ENCODE results near the gene SORCS2. TPM values are rescaled to one million over a fixed set of nuclear protein-coding genes. Genes with fewer than 3 reads are reported as not detected.

The SORCS2 gene
- total RNA-seq, 1 donor from 2014 or later: 13.4 TPM

DNA sequence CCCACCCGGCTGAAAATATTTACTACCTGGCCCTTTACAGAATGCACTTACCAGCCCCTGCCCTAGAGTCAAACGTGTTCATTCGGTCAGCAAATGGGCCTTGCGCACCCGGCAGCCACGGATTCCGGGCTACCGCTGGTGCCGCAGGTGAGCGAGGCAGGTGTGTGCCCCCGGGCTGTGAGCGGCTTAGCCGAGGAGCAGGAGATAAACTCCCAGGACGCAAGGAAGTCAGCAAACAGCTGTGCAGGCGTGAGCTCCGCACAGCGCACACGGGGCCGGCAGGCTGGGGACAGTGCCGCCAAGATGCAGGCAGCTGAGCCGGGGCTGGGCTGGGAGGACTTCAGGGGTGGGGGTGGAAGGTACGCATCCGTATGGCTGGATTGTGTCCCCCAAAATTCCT, 453.6 kb downstream of the SORCS2 start:
- TF ChIP-seq, protein P1, sequence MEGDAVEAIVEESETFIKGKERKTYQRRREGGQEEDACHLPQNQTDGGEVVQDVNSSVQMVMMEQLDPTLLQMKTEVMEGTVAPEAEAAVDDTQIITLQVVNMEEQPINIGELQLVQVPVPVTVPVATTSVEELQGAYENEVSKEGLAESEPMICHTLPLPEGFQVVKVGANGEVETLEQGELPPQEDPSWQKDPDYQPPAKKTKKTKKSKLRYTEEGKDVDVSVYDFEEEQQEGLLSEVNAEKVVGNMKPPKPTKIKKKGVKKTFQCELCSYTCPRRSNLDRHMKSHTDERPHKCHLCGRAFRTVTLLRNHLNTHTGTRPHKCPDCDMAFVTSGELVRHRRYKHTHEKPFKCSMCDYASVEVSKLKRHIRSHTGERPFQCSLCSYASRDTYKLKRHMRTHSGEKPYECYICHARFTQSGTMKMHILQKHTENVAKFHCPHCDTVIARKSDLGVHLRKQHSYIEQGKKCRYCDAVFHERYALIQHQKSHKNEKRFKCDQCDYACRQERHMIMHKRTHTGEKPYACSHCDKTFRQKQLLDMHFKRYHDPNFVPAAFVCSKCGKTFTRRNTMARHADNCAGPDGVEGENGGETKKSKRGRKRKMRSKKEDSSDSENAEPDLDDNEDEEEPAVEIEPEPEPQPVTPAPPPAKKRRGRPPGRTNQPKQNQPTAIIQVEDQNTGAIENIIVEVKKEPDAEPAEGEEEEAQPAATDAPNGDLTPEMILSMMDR (conservative IDR thresholded peaks at IDR 0.05): no peak
- no peak overlapping the region for H3K27ac Mint-ChIP-seq
- no peaks in the 10 kb centered on the region for H3K36me3 Mint-ChIP-seq
- H3K27me3 Mint-ChIP-seq: peaks cover 3% of the 10 kb centered on the region
- DNase-seq (ENCODE audit: extremely low spot score, unreplicated experiment): no peak
- H3K4me3 Mint-ChIP-seq: no peak overlapping the region
- no peaks in the 10 kb centered on the region for H3K9me3 Mint-ChIP-seq
- peaks cover 24% of the 10 kb centered on the region for H3K4me1 Mint-ChIP-seq (ENCODE audit: unreplicated experiment)

DNA sequence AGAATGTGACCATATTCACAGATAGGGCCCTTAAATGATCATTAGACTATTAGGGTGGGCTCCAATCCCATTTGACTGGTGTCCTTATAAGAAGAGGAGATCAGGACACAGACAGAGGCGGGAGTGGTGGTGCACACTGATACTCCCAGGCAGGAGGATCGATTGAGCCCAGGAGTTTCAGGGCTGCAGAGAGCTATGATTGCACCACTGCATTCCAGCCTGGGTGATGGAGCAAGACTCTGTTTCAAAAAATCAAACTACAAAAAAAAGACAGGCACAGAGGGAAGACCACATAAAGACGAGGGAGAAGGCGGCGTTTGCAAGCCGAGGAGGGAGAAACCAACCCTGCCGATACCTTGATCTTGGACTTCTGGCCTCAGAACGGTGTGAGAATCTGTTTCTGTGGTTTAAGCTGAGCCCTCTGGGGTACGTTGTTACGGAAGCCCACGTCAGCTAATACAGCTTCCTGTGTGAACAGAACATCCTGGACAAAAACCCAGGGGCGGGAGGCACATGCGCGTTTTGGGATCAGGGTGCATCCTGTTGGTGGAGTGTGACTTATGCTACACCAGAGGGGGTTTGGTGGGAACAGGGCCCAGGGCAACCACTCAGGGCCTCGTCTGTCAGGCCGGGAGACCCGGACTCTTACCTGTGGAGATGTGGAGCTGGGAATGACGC, 454.2 kb downstream of the SORCS2 start:
- H3K27ac Mint-ChIP-seq: no peak overlapping the region
- H3K36me3 Mint-ChIP-seq: no peaks in the 10 kb centered on the region
- H3K4me1 Mint-ChIP-seq (ENCODE audit: unreplicated experiment): peaks cover 29% of the 10 kb centered on the region
- no peaks in the 10 kb centered on the region for H3K9me3 Mint-ChIP-seq
- H3K27me3 Mint-ChIP-seq: peaks cover 3% of the 10 kb centered on the region
- H3K4me3 Mint-ChIP-seq: no peak overlapping the region
- no peak for DNase-seq (ENCODE audit: extremely low spot score, unreplicated experiment)
- TF ChIP-seq, protein P1 (conservative IDR thresholded peaks at IDR 0.05): no peak

DNA sequence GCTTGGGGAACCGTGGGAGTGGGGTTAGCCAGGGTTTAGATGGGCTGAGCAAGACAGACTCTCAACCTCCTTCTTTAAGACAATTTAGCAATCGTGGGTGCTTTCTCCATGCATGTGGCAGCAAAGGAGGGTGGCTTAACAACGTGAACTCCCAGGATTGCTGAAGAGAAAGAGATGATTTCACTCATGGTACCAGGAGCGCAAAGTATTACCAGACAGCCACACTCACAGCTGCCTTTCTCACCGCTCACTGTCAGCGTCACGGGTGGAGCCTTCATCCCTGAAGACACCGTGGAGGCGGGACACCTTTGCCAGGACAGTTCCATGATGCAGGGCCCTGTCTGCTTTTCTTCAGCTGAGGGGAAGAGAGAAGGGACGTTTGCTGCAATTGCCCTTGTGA, 454.8 kb downstream of the SORCS2 start:
- H3K27me3 Mint-ChIP-seq: peaks cover 3% of the 10 kb centered on the region
- H3K36me3 Mint-ChIP-seq: no peaks in the 10 kb centered on the region
- TF ChIP-seq, protein P1 (conservative IDR thresholded peaks at IDR 0.05): no peak
- H3K4me3 Mint-ChIP-seq: no peak overlapping the region
- no peak overlapping the region for H3K27ac Mint-ChIP-seq
- no peak for DNase-seq (ENCODE audit: extremely low spot score, unreplicated experiment)
- peaks cover 33% of the 10 kb centered on the region for H3K4me1 Mint-ChIP-seq (ENCODE audit: unreplicated experiment)
- no peaks in the 10 kb centered on the region for H3K9me3 Mint-ChIP-seq

DNA sequence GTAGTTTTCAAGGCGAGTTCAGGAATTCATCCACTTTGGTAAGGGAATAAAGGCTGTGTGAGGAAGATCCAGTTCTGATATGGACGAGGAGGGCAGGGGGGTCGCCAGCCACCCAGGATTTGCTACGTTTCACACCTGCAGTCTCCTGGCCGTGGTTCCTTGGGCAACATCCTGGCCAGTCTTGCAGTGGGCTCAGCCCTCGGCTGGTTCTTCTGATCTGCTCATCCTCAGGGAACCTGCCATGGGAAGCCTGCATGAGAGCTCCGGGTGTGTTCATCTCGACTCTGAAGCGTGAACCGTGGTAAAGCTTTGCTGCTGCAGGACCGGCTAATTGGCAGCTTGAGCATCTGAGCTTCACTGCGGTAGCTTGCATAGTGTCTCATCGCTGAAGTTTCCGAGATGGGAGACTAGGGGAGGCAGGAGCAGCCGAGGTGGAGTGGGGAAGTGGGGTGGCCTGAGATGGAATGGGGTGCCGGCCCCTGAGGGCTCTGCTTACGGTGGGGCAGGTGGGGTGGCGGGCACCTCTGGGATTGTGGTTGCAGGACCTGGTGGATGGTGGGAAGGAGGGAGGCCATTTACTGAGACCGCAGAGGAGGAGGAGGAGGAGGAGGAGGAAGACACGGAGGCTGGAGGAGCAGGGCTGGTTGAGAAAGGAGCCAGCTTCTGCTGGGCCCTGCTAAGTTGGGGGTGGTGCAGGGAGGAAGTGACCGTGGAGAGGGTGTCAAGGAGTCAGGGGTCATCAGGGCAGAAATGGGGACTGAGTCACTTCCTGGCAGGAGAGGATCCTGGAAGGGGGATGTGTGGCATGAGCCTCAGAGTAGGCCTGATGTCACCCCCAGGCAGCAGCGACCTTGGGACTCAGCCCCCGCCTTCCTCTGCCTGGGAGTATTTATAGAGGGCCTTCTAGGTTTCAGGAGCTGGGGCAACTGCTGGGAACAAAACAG, 455.5 kb downstream of the SORCS2 start:
- no peaks in the 10 kb centered on the region for H3K9me3 Mint-ChIP-seq
- TF ChIP-seq, protein P1 (conservative IDR thresholded peaks at IDR 0.05): no peak
- DNase-seq (ENCODE audit: extremely low spot score, unreplicated experiment): no peak
- H3K27ac Mint-ChIP-seq: no peak overlapping the region
- H3K36me3 Mint-ChIP-seq: no peaks in the 10 kb centered on the region
- H3K4me1 Mint-ChIP-seq (ENCODE audit: unreplicated experiment): peaks cover 26% of the 10 kb centered on the region
- no peak overlapping the region for H3K4me3 Mint-ChIP-seq
- H3K27me3 Mint-ChIP-seq: peaks cover 3% of the 10 kb centered on the region

DNA sequence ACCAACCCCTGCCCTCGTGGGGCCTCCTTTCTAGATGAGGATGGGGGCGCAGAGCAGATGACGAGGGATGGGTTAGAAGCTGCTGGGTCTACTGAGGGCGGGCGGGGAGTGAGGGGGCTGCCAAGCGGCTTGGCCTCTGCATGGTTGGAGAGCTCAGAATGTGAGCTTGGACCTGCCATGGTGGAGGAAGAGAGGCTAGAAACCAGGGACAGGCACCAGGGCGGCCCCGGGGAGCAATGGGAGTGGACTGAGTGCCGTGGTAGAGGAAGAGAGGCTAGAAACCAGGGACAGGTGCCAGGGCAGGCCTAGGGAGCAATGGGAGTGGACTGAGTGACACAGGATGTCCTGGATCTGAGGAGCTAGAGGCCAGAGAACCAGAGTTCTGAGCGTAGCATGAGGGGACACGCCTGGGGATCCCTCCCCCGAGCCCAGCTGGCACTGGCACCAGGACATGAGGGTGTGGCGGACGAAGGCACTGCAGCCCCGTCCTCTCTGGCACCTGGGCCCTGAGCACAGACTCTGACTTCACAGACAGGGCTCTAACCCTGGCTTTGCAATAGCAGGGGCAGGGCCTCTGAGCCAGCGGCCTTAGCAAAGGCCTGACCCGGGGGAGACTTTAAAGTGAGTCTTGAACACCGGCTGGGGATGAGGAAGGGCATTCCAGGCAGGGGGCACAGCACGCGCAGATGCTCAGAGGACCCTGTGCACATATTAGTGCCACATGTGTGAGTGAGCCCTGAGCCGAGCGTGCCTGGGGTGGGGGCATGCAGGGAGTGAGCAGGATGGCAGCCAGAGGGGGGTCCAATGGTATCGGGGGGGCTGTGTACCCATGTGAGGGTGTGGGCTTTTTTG, 456.4 kb downstream of the SORCS2 start:
- TF ChIP-seq, protein P1 (conservative IDR thresholded peaks at IDR 0.05): no peak
- Mint-ChIP-seq H3K4me1 (ENCODE audit: unreplicated experiment) (peaks cover 26% of the 10 kb centered on the region), H3K4me3 (no peak overlapping the region), H3K27ac (peak overlapping the region; percentile 34), H3K36me3 (no peaks in the 10 kb centered on the region), H3K27me3 (peaks cover 3% of the 10 kb centered on the region), H3K9me3 (no peaks in the 10 kb centered on the region)
- no peak for DNase-seq (ENCODE audit: extremely low spot score, unreplicated experiment)
